ENCODE results near the gene C3orf18. TPM values are rescaled to one million over a fixed set of nuclear protein-coding genes. Genes with fewer than 3 reads are reported as not detected.
A peak's percentile ranks its signal among the peaks of the same experiment; 100 is the strongest.

Gene C3orf18
- polyA plus RNA-seq, 1 donor from 2014 or later: 39.9 TPM

- Histone ChIP-seq H3K9me2 (ENCODE audit: insufficient read depth, low read length) (no peaks in the 10 kb centered on the region), H3K36me3 (ENCODE audit: insufficient read depth, low read length) (no peaks in the 10 kb centered on the region), H3K4me2 (ENCODE audit: low read length) (peak overlapping the region; percentile 87), H2AFZ (ENCODE audit: low read depth, low read length) (no peak overlapping the region), H3K27me3 (ENCODE audit: insufficient read depth, low read depth, low read length) (peaks cover 11% of the 10 kb centered on the region), H3K79me2 (replicated peaks; ENCODE audit: insufficient read depth, low read length) (no peaks in the 10 kb centered on the region), H3K9me3 (ENCODE audit: low read length) (no peaks in the 10 kb centered on the region), H3K4me3 (ENCODE audit: low read length) (peak overlapping the region; percentile 91), H4K20me1 (ENCODE audit: insufficient read depth) (no peaks in the 10 kb centered on the region), H3K9ac (ENCODE audit: low read length) (peak overlapping the region; percentile 18), H3F3A (ENCODE audit: insufficient read depth, low read length, poor library complexity, severe bottlenecking) (peaks cover 5% of the 10 kb centered on the region), H3K27ac (ENCODE audit: low read length) (no peak overlapping the region)
- TF ChIP-seq POLR2AphosphoS5 (IDR thresholded peaks at IDR 0.05) (no peak), RAD21 (conservative IDR thresholded peaks at IDR 0.05) (peak; percentile 100), EP300 (conservative IDR thresholded peaks at IDR 0.05; ENCODE audit: poor library complexity, severe bottlenecking) (no peak), SMC3 (conservative IDR thresholded peaks at IDR 0.05; ENCODE audit: poor library complexity) (peak; percentile 94), CTCF (IDR thresholded peaks at IDR 0.05; ENCODE audit: poor library complexity, severe bottlenecking) (peak; percentile 99), MXI1 (conservative IDR thresholded peaks at IDR 0.05; ENCODE audit: poor library complexity, severe bottlenecking) (peak; percentile 24)
Observed at GRCh38 chr3:50616003-50616769, 48.6 kb upstream of the C3orf18 start.

GRCh38 chr3:50615190-50615589 lies 47.6 kb upstream of the C3orf18 start:
- peaks cover 14% of the 10 kb centered on the region for H3K27me3 ChIP-seq (ENCODE audit: insufficient read depth, low read depth, low read length)
- no peaks in the 10 kb centered on the region for H3K9me3 ChIP-seq (ENCODE audit: low read length)
- no peak overlapping the region for H2AFZ ChIP-seq (ENCODE audit: low read depth, low read length)
- no peaks in the 10 kb centered on the region for H3K79me2 ChIP-seq (replicated peaks; ENCODE audit: insufficient read depth, low read length)
- no peak overlapping the region for H3K27ac ChIP-seq (ENCODE audit: low read length)
- H4K20me1 ChIP-seq (ENCODE audit: insufficient read depth): no peaks in the 10 kb centered on the region
- no peak for TF ChIP-seq EZH2 (IDR thresholded peaks at IDR 0.05; ENCODE audit: borderline replicate concordance, insufficient read depth, low read length, poor library complexity, severe bottlenecking)
- TF ChIP-seq POLR2AphosphoS5 (IDR thresholded peaks at IDR 0.05): no peak
- TF ChIP-seq CTCF (IDR thresholded peaks at IDR 0.05; ENCODE audit: poor library complexity, severe bottlenecking): no peak
- no peak for TF ChIP-seq MXI1 (conservative IDR thresholded peaks at IDR 0.05; ENCODE audit: poor library complexity, severe bottlenecking)
- TF ChIP-seq SMC3 (conservative IDR thresholded peaks at IDR 0.05; ENCODE audit: poor library complexity): no peak
- TF ChIP-seq TAF1 (IDR thresholded peaks at IDR 0.05; ENCODE audit: low read depth): no peak
- no peak for TF ChIP-seq EP300 (conservative IDR thresholded peaks at IDR 0.05; ENCODE audit: poor library complexity, severe bottlenecking)
- TF ChIP-seq REST (IDR thresholded peaks at IDR 0.05; ENCODE audit: borderline replicate concordance): no peak
- no peak for TF ChIP-seq RAD21 (conservative IDR thresholded peaks at IDR 0.05)
- no peaks in the 10 kb centered on the region for H3K9me2 ChIP-seq (ENCODE audit: insufficient read depth, low read length)
- H3K36me3 ChIP-seq (ENCODE audit: insufficient read depth, low read length): no peaks in the 10 kb centered on the region
- H3F3A ChIP-seq (ENCODE audit: insufficient read depth, low read length, poor library complexity, severe bottlenecking): peaks cover 5% of the 10 kb centered on the region
- H3K4me2 ChIP-seq (ENCODE audit: low read length): no peak overlapping the region
- no peak overlapping the region for H3K4me3 ChIP-seq (ENCODE audit: low read length)
- H3K9ac ChIP-seq (ENCODE audit: low read length): no peak overlapping the region

All from neural cell (in vitro differentiated cells).